K562 (cell line): Measurements from ENCODE around the gene GBF1. TPM values are rescaled to one million over a fixed set of nuclear protein-coding genes. Genes with fewer than 3 reads are reported as not detected.
A peak's percentile ranks its signal among the peaks of the same experiment; 100 is the strongest.

Source experiments
- BRF1 ChIP-seq: IDR thresholded peaks from 3 replicates; pipeline ENCODE4 v1.6.1; 2011; ENCODE audit warnings: borderline replicate concordance, mild to moderate bottlenecking; ENCODE audit not compliant: insufficient read length; ENCODE audit errors: extremely low read depth
- DACH1 ChIP-seq: fragments of 450-650 bp; IDR thresholded peaks from 2 replicates; pipeline ENCODE4 v1.6.1; 2018; ENCODE audit not compliant: partially characterized antibody
- E2F6 ChIP-seq, 2 experiments: IDR thresholded peaks; 2 replicates each; pipeline ENCODE4 v1.6.1; 2011; ENCODE audit warnings: borderline replicate concordance in 1 of 2, control low read depth in 1 of 2, low read depth in 1 of 2, low read length in 1 of 2, mild to moderate bottlenecking in 1 of 2, mixed read lengths in 1 of 2, moderate library complexity in 1 of 2; ENCODE audit not compliant: insufficient read depth in 1 of 2, insufficient read length in 1 of 2, poor library complexity in 1 of 2, severe bottlenecking in 1 of 2; ENCODE audit errors: extremely low read depth in 1 of 2
- FOS ChIP-seq: IDR thresholded peaks from 3 replicates; pipeline ENCODE4 v1.6.1; 2011; ENCODE audit not compliant: insufficient read length; ENCODE audit errors: extremely low read depth
- FOXP1 ChIP-seq: sonication (generic); formaldehyde crosslinking; IDR thresholded peaks from 2 replicates; pipeline ENCODE4 v1.8.0; 2022; ENCODE audit warnings: mild to moderate bottlenecking, missing genetic modification reagents
- MEIS2 ChIP-seq: fragments of 450-650 bp; IDR thresholded peaks from 2 replicates; pipeline ENCODE4 v1.6.1; 2014; ENCODE audit warnings: mild to moderate bottlenecking; ENCODE audit not compliant: partially characterized antibody
- NR2C2 ChIP-seq, 2 experiments: fragments of 200-800 bp in 1 of 2; sonication (Bioruptor generic) in 1 of 2; sonication (generic) in 1 of 2; formaldehyde crosslinking in 1 of 2; IDR thresholded peaks; 2 replicates each; pipeline versions ENCODE4 v1.6.1 to v1.8.0; 2016 to 2022; ENCODE audit warnings: mild to moderate bottlenecking in 1 of 2, missing compliant biosample characterization in 1 of 2, missing genetic modification characterization in 1 of 2, missing genetic modification reagents in 1 of 2
- PTTG1 ChIP-seq: fragments of 450-650 bp; IDR thresholded peaks from 2 replicates; pipeline ENCODE4 v1.6.1; 2016; ENCODE audit warnings: low read depth, mild to moderate bottlenecking, missing genetic modification characterization, missing compliant biosample characterization
- RFX5 ChIP-seq: IDR thresholded peaks from 2 replicates; pipeline ENCODE4 v1.6.1; 2011; ENCODE audit warnings: low read depth, mild to moderate bottlenecking, improper control_type of control experiment, low read length
- ZBTB11 ChIP-seq, 3 experiments: fragments of 200-800 bp in 1 of 3; fragments of 250-450 bp in 1 of 3; fragments of 450-650 bp in 1 of 3; sonication (Bioruptor Pico) in 1 of 3; sonication (Bioruptor generic) in 1 of 3; formaldehyde crosslinking in 1 of 3; IDR thresholded peaks; 2 replicates each; pipeline versions ENCODE4 v1.6.1 to v1.8.0; 2016 to 2022; ENCODE audit warnings: mild to moderate bottlenecking in 2 of 3, missing genetic modification characterization in 2 of 3, missing compliant biosample characterization in 1 of 3, moderate library complexity in 1 of 3
- ZBTB43 ChIP-seq: sonication (generic); formaldehyde crosslinking; IDR thresholded peaks from 2 replicates; pipeline ENCODE4 v1.8.0; 2023; ENCODE audit warnings: mild to moderate bottlenecking, missing genetic modification reagents
- ZKSCAN8 ChIP-seq: fragments of 200-800 bp; sonication (Bioruptor generic); IDR thresholded peaks from 2 replicates; pipeline ENCODE4 v1.6.1; 2016; ENCODE audit warnings: missing genetic modification characterization, missing compliant biosample characterization
- ZNF395 ChIP-seq: fragments of 200-800 bp; sonication (Bioruptor generic); IDR thresholded peaks from 2 replicates; pipeline ENCODE4 v1.6.1; 2017; ENCODE audit warnings: missing genetic modification characterization, missing compliant biosample characterization
- ZNF778 ChIP-seq: fragments of 450-650 bp; formaldehyde crosslinking; IDR thresholded peaks from 2 replicates; pipeline ENCODE4 v1.4.0; 2020; ENCODE audit warnings: mild to moderate bottlenecking, moderate library complexity
- polyA plus RNA-seq, 8 experiments: library from polyadenylated mRNA; depleted of rRNA in 4 of 8; stranded (reverse) in 5 of 8; unstranded in 3 of 8; fragments of >200 nt; fragmentation: Nextera tagmentation in 2 of 8; fragmentation: Illumina TruSeq in 1 of 8; extraction: Ambion mirVana in 2 of 8; extraction: Trizol in 1 of 8; gene quantifications; 2 replicates each; pipeline versions ENCODE4 v1.2.1 to v1.2.3, GENCODE V29; 2011 to 2014; ENCODE audit warnings: inconsistent platforms in 1 of 8, missing spikeins in 1 of 8
- total RNA-seq, 7 experiments: library from RNA; depleted of rRNA in 6 of 7; stranded (reverse); fragments of >200 nt in 6 of 7; fragmentation: Illumina TruSeq in 2 of 7; extraction: Trizol in 2 of 7; gene quantifications; 2 replicates each; pipeline versions ENCODE4 v1.2.1 to v1.2.3, GENCODE V29; 2011 to 2021; ENCODE audit warnings: low replicate concordance in 1 of 7
- TF ChIP-seq, protein P1 (sequence below): fragments of 250-450 bp; sonication (Bioruptor Pico); IDR thresholded peaks from 2 replicates; pipeline ENCODE4 v1.9.0; 2021; ENCODE audit warnings: mild to moderate bottlenecking

The GBF1 gene
- total and polyA plus RNA-seq, 9 of the 15 experiments (the other 6 are each of a cell fraction or from before 2014, with no cell fraction given), result 0.69 to 28.0 (median 10.3) TPM

DNA sequence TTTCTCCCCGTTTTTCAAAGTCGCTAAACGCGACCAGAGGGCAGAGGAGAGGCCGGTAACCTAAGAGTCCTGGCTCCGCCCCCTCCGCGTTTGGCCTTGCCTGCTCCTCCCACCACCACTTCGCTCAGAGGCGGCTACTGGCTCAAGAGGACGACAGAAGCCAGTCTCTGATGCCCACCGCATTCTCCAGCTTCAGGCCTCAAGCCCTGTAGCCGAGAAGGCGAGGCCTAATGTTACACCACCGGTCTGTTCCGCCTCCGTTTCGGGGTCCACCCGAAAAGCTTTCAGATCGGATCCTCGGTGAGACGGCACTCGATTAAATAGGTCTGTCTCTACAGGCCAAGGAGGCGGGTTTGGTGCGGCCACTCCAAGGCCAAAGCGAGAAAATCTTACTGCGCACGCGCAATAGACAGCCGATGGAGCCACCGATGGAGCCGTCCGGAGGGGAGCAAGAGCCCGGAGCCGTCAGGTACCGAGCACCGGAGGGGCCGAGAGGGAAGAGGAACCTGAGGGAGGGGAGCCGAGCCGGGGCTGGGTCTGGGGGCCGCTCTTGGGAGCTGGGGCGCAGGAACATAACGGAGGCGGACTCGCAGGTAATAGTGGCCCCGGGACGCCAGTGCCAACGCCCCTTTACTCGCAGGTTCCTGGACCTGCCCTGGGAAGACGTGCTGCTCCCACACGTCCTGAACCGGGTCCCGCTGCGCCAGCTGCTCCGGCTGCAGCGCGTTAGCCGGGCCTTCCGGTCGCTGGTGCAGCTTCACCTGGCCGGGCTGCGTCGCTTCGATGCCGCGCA, 175.6 kb downstream of the GBF1 start, which contains the start of gene FBXL15 (continued):
- TF ChIP-seq PTTG1 (tag) (no peak), ZBTB11 (CRISPR knock-in tag; IDR thresholded peaks at IDR 0.05) (peak; percentile 94 to 100 (median 98)), FOS (no peak), FOXP1 (no peak), ZBTB43 (CRISPR knock-in tag) (no peak), ZKSCAN8 (CRISPR knock-in tag) (no peak), E2F6 (IDR thresholded peaks at IDR 0.05; ENCODE audit: borderline replicate concordance in 1 of 2, extremely low read depth in 1 of 2, insufficient read depth in 1 of 2, insufficient read length in 1 of 2, low read depth in 1 of 2, low read length in 1 of 2, poor library complexity in 1 of 2, severe bottlenecking in 1 of 2) (no peak), ZNF778 (no peak), NR2C2 (CRISPR knock-in tag; IDR thresholded peaks at IDR 0.05) (no peak), NR2C2 (tag; IDR thresholded peaks at IDR 0.05) (peak; percentile 78; the same call in 1 of the 2 replicates), RFX5 (no peak), MEIS2 (peak; percentile 61), BRF1 (no peak), ZNF395 (CRISPR knock-in tag) (no peak), DACH1 (no peak)
- TF ChIP-seq, protein P1, sequence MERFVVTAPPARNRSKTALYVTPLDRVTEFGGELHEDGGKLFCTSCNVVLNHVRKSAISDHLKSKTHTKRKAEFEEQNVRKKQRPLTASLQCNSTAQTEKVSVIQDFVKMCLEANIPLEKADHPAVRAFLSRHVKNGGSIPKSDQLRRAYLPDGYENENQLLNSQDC (CRISPR knock-in tag), result no peak
